T-helper 17 cell (primary cell): ENCODE results near the gene GABBR2. TPM values are rescaled to one million over a fixed set of nuclear protein-coding genes. Genes with fewer than 3 reads are reported as not detected.
A peak's percentile ranks its signal among the peaks of the same experiment; 100 is the strongest.

Experiments used
- ATAC-seq: fragments of 150-1000 bp; cut with Tn5 transposase; 2 replicates; pipeline ENCODE4 v1.10.0; 2021; ENCODE audit warnings: mild to moderate bottlenecking, moderate library complexity
- DNase-seq, 3 donors: peaks; one replicate each; pipeline versions ENCODE4 v3.0.0 to v3.0.0-alpha.2; 2020 to 2021
- H3K9me3 ChIP-seq: one replicate; pipeline ENCODE4 v1.7.0; 2013; ENCODE audit warnings: low read length, mild to moderate bottlenecking; ENCODE audit not compliant: control insufficient read depth, poor library complexity, severe bottlenecking
- H3K27ac Mint-ChIP-seq: one replicate; pipeline ENCODE4 v1.8.0; 2022; ENCODE audit warnings: mild to moderate bottlenecking, moderate library complexity, mixed read lengths
- H3K27me3 Mint-ChIP-seq: one replicate; pipeline ENCODE4 v1.8.0; 2022; ENCODE audit warnings: mixed read lengths
- H3K36me3 Mint-ChIP-seq: one replicate; pipeline ENCODE4 v1.8.0; 2022; ENCODE audit warnings: low read depth, mixed read lengths
- H3K4me1 Mint-ChIP-seq: one replicate; pipeline ENCODE4 v1.8.0; 2022; ENCODE audit warnings: mild to moderate bottlenecking, mixed read lengths
- H3K4me3 Mint-ChIP-seq: one replicate; pipeline ENCODE4 v1.8.0; 2022; ENCODE audit warnings: mild to moderate bottlenecking, moderate library complexity, mixed read lengths
- total RNA-seq, 4 donors: library from RNA in 2 of 4; stranded (reverse) in 2 of 4; gene quantifications; one replicate each; pipeline ENCODE4 v1.2.3 and lab custom pipeline; 2022 to 2026

The GABBR2 gene
- total RNA-seq, 2 donors from 2014 or later, result not detected

DNA sequence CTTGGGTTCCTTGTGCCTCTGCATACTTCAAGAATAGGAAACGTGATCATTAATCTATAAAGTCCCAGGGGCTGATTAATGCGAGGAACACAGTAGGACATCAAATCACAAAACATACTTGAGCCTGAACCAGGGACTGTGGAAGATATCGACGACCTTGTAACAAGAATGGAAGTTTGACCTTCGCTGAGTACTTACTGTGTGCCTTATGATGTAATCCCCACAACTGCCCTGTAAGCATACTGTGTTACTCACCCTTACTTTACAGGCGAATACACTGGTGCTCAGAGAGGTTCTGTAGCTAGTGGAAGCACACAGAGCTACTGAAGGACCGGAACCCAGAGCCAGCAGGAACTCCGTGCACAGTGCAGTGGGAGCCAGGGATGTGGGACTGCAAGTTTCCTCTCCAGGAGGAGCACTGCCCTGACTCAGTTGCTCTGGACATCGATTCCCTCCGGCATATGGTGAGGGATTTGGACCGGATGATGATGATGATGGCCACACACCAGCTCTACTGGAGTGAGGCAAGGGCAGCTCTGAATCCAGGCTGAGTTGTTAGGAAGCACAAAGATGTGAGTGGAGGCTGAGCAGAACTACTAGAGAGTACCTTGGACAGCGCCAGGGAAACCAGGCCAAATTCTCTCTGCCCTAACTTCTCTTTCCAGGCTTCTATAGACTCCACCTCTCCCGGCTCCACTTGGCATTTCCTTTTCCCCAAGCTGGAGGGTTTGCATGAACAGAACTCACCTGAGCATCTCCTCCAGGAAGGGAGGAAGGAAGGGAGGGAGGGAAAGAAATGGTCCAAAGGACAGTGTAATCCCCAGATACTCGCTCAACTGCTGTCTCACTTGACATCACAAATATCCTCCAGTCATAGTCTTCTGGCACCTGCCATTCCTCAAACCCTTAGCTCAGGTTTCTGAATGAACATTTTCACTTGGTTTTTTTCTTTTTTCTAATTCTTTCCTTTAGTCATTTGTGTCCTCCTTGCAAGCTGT lies 1.5 kb upstream of the GABBR2 start:
- Mint-ChIP-seq H3K4me1 (no peaks in the 10 kb centered on the region), H3K27me3 (peaks cover 58% of the 10 kb centered on the region), H3K36me3 (peaks cover 4% of the 10 kb centered on the region), H3K27ac (no peak overlapping the region), H3K4me3 (peak overlapping the region; percentile 33)
- DNase-seq (no peak), ATAC-seq (no peak)
- no peaks in the 10 kb centered on the region for H3K9me3 ChIP-seq

DNA sequence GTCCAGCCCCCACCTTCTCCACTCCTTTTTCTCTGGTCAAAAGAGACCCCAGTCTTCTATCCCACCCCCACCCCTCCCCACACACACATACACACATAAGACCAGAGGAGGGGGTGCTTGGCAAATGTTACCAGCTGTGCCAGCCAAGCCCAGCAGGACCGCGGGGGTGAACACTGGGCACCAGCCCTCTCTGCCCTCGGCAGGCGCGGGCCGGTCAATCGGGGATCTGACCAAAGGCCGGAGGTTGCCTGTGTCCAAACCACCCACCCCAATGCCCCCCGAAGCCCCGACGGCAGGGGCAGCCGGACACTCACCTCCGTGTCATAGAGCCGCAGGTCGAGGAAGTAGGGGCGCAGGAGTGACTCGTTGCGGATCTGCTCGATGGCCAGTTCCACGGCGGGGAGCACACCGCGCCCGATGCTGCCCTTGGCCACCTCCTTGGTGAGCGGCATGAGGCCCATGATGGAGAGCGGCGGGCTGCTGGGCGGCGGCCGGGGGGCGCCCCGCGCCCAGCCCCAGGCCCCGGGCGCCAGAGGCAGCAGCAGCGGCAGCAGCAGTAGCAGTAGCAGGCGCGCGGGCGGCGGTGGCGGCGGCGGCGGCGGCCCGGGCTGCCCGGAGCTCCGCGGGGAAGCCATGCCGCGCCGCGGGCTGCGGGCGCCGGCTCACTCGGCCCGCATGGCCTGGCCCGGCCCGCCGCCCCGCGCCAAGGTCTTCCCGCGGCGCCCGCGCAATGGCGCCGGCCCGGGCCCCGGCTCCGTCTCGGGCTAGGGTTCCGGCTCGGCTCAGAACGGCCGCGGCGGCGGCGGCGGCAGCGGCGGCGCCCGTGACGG lies 417 bp downstream of the GABBR2 start:
- Mint-ChIP-seq H3K36me3 (peaks cover 4% of the 10 kb centered on the region), H3K4me3 (no peak overlapping the region), H3K4me1 (no peaks in the 10 kb centered on the region), H3K27ac (no peak overlapping the region), H3K27me3 (peaks cover 65% of the 10 kb centered on the region)
- H3K9me3 ChIP-seq, result no peaks in the 10 kb centered on the region
- DNase-seq, result no peak
- ATAC-seq, result no peak

DNA sequence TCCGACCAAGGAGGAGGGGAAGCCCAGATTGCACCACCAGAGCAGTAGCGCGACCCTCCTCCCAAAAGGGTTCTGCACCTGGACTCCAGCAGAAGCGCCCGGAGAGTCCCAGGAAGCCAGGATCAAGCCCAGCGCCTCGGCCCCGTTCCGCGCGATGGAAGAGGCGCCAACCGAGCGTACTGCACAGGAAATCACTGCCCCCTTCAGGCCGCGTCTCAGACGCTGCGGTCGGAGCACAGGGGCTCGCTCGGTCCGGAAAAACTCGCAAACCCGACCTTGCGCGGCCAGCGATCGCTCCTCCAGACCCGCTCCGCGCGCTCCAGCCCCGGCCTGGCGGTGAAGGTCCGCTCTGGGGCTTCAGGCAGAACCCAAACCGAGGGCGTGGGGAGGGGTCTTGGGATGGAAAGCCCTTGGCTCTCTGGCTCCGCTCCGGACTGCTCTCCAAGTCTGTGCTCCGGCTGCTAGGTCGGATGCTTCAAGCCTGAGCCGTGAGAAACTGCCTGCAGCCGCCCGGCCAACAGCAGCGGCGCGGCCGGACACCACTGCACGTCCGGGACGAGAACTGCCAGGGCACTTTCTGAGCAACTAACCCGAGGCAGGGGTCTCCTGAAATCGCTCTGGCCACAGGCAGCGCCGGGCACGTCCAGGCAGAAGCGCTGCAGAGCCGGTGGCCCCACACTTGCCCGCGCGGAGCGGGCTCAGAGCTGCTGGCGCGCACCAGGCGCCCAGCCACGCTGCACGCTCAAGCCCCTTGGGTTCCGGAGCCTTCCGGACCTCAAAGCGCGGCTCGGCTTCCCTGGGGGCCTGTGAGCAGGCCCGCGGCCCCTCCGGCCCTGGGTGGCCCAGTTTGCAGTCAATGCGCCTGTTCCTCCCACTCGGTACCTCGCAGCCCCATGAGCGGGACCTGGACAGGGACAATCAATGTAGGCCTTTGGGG lies 1.3 kb downstream of the GABBR2 start:
- Mint-ChIP-seq H3K27ac (no peak overlapping the region), H3K4me3 (no peak overlapping the region), H3K36me3 (peaks cover 4% of the 10 kb centered on the region), H3K27me3 (peaks cover 70% of the 10 kb centered on the region), H3K4me1 (no peaks in the 10 kb centered on the region)
- H3K9me3 ChIP-seq, result no peaks in the 10 kb centered on the region
- DNase-seq (no peak), ATAC-seq (no peak)

DNA sequence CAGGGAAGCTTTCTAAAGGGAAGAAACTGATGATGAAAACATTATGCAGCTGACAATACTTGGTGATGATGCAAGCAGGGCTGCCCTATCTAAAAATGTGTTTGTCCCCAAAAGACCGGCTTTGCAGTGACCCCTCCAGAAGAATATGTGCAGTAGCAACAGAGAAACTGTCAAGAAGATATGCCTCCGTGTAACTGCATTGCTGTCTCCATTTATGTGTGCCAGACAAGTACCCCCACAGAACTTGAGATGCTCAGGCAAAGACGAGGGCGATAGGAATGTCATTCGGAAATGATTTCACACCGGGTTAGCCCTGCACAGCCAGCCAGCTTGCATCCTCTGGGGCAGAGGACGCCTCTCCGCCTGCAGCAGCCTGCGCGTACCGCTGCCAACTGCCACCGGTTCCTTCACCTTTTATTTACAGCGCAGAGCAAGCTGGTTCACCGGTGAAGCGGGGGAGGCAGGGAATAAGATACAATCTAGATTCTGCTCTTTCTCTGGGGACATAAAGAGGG lies 2.0 kb downstream of the GABBR2 start:
- no peaks in the 10 kb centered on the region for H3K9me3 ChIP-seq
- H3K27ac Mint-ChIP-seq, result no peak overlapping the region
- DNase-seq, result no peak
- H3K4me1 Mint-ChIP-seq, result no peaks in the 10 kb centered on the region
- no peak overlapping the region for H3K4me3 Mint-ChIP-seq
- H3K27me3 Mint-ChIP-seq, result peaks cover 70% of the 10 kb centered on the region
- peaks cover 4% of the 10 kb centered on the region for H3K36me3 Mint-ChIP-seq
- no peak for ATAC-seq

DNA sequence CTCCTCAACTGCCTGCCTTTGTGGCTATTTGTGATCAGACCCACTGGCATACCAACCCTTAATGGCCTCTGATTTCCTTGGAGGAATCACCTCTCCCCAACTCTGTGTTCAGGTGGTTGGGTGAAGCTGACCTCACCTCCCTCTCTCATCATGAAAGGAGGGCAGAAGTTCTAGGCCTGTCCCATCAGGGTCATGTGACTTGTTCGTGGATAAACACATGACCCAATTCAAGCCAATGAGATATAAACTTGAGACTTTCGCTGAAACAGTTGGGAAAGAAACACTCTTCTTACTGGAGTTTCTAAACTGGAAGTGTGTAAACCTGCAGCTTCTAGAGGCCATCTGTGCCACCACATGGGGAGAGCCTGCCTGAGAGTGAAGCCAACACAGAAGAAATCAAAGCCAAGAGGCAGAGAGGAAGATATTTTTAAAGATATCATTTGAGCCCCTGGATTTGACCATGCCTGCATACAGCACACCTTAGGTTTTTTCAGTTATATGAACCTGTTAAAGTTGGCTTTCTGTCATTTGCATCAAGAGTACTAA lies 5.8 kb downstream of the GABBR2 start:
- Mint-ChIP-seq H3K27me3 (peaks cover 58% of the 10 kb centered on the region), H3K36me3 (no peaks in the 10 kb centered on the region), H3K4me3 (no peak overlapping the region), H3K4me1 (no peaks in the 10 kb centered on the region), H3K27ac (no peak overlapping the region)
- DNase-seq (no peak), ATAC-seq (no peak)
- H3K9me3 ChIP-seq, result no peaks in the 10 kb centered on the region

DNA sequence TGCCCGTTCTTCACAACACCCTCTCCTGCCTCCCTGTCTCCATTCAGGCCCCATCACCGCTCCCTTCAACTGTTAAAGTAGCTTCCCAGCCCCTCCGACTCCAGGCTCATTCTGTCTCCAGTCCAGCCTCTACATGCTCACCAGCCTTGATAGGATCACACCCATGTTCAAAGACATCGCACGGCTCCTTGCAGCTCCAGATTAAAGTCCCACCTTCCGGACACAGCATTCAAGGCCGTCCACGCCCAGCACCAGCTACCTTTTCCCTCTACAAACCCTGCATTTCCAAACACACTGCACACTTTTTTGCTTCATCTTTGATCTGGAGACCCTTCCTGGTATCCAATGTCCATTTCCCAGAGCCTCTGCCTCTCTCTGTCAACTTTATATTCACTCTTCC lies 6.4 kb downstream of the GABBR2 start:
- peaks cover 63% of the 10 kb centered on the region for H3K27me3 Mint-ChIP-seq
- DNase-seq, result no peak

DNA sequence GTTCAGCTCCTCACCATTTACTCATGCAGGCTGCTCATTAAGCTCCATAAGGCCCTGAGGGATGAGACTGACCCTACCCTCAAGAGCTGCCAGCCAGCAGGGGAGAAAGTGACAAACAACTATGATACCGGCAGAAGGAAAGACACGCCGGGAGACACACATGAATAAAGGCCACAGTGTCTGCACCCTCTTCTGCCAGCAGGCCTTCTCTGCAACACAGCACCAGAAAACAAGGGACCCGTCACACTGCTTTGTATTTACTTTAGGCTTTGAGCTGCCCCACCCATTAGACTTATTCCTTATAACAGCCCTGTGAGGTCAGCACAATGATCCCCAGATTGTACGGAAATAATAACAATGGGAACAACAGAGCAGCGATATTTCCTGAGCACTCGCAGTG lies 7.2 kb downstream of the GABBR2 start:
- no peaks in the 10 kb centered on the region for H3K4me1 Mint-ChIP-seq
- ATAC-seq, result no peak
- H3K36me3 Mint-ChIP-seq, result no peaks in the 10 kb centered on the region
- H3K27me3 Mint-ChIP-seq, result peaks cover 57% of the 10 kb centered on the region
- no peak for DNase-seq
- H3K4me3 Mint-ChIP-seq, result no peak overlapping the region
- no peaks in the 10 kb centered on the region for H3K9me3 ChIP-seq
- H3K27ac Mint-ChIP-seq, result no peak overlapping the region

More for the DNA sequence above, 6.4 kb downstream of the GABBR2 start:
- H3K4me3 Mint-ChIP-seq, result no peak overlapping the region
- no peaks in the 10 kb centered on the region for H3K4me1 Mint-ChIP-seq
- no peaks in the 10 kb centered on the region for H3K9me3 ChIP-seq
- H3K36me3 Mint-ChIP-seq, result no peaks in the 10 kb centered on the region
- no peak overlapping the region for H3K27ac Mint-ChIP-seq
- no peak for ATAC-seq

DNA sequence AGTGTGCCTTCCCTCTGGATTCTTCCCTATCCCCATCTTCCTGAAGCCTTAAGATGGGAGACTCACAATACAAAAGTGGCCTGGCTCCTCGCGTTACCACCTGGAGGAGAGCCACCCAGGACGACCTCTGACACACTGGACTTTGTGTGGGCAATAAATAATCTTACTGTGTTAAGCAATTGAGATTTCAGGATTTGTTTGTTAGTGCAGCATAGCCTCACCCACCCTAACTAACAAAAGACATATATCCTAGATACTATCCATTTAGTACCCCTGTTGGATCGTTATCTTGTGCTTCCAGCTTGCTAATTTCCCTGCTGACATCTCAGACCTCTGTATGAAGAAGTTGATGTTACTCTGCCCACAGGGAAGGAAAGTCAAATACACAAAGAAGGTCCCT lies 7.9 kb downstream of the GABBR2 start:
- ATAC-seq (no peak), DNase-seq (no peak)
- Mint-ChIP-seq H3K4me3 (no peak overlapping the region), H3K27ac (no peak overlapping the region), H3K36me3 (no peaks in the 10 kb centered on the region), H3K4me1 (no peaks in the 10 kb centered on the region), H3K27me3 (peaks cover 57% of the 10 kb centered on the region)
- no peaks in the 10 kb centered on the region for H3K9me3 ChIP-seq

DNA sequence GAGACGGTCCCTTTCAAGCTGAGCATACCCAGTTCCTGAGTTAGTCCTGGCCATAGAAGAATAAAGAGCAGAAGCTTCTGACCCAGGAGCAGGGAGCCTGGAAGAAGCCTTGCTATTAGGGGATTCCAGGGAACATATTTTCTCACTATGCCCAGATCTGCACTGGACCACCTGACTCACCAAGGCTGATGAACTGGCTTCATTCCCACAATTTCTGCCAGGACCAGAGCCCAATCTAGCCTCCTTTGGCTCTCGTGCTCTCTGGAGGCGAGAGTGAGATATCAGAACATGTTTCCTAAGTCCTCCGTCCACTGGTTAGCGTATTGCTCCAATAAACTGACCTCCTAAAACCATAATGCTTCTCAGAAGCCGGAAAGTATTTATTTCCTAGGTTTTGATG lies 9.9 kb downstream of the GABBR2 start:
- Mint-ChIP-seq H3K4me3 (no peak overlapping the region), H3K27me3 (peaks cover 57% of the 10 kb centered on the region), H3K36me3 (no peaks in the 10 kb centered on the region), H3K4me1 (no peaks in the 10 kb centered on the region), H3K27ac (no peak overlapping the region)
- no peak for ATAC-seq
- H3K9me3 ChIP-seq, result no peaks in the 10 kb centered on the region
- DNase-seq, result no peak

DNA sequence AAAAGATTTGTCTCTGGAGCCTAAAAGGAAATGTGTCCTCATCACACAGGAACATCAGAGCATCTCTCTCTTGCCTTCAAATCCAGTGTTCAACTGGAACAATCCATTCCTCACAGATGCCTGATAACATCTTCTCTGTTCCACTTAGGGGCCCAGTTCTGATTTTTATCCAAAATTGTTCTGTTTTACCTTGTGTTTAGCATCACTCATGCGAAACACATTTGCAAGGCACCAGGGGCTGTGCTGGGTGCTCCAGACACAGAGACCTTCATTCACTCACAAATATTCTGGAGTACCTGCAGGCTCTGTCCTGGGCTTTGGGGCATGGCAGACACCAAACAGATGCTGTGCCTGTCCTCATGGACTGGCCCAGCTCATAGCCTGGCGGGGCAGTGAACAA lies 13.8 kb downstream of the GABBR2 start:
- H3K27ac Mint-ChIP-seq, result no peak overlapping the region
- no peaks in the 10 kb centered on the region for H3K4me1 Mint-ChIP-seq
- H3K9me3 ChIP-seq, result no peaks in the 10 kb centered on the region
- H3K36me3 Mint-ChIP-seq, result no peaks in the 10 kb centered on the region
- no peak for ATAC-seq
- H3K27me3 Mint-ChIP-seq, result peaks cover 70% of the 10 kb centered on the region
- no peak overlapping the region for H3K4me3 Mint-ChIP-seq
- no peak for DNase-seq

DNA sequence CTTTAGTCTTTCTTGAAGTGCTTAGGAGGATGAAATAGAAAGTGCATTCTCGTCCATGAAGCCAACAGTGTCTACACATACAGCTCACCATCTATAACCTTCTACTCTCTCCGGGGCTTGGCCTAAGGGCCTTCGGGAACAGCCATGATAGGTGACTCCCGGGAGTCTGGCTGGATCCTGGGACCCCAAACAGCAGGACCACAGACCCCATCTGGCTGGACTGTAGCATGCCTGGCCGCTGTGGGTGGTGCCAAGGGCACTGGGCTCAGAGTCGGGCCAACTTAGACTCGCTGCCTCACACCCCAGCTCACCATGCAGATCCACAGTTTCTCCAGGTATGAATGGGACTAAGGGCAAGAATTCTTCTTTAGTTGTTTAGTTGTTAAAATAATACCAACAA lies 16.3 kb downstream of the GABBR2 start:
- Mint-ChIP-seq H3K4me1 (no peaks in the 10 kb centered on the region), H3K27ac (no peak overlapping the region), H3K4me3 (no peak overlapping the region), H3K36me3 (no peaks in the 10 kb centered on the region), H3K27me3 (peaks cover 52% of the 10 kb centered on the region)
- no peak for ATAC-seq
- no peak for DNase-seq
- H3K9me3 ChIP-seq, result no peaks in the 10 kb centered on the region

DNA sequence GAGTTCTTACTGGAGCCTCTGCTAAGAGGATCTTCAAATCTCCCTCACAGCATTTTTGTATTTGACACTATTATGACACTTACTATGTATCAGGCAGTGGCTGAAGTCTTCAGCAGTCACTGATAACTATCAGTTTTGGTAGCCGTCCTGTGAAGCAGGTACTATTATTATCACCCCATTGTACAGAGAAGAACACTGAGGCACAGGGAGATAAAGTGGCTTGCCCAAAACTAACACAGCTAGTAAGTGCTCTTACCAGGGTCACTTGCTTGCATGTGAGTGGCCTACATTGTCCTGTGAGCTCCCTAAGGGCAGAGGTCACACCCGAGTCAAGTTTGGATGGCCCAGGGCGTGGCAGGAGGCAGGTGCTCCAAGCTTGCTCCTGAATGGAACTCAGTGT lies 16.8 kb downstream of the GABBR2 start:
- Mint-ChIP-seq H3K36me3 (no peaks in the 10 kb centered on the region), H3K4me3 (no peak overlapping the region), H3K4me1 (no peaks in the 10 kb centered on the region), H3K27ac (no peak overlapping the region), H3K27me3 (peaks cover 52% of the 10 kb centered on the region)
- no peaks in the 10 kb centered on the region for H3K9me3 ChIP-seq
- DNase-seq, result no peak
- no peak for ATAC-seq
